HG03039 (cell line): ENCODE data around the gene TSR3.
"Not testable (repeated sequence)": the region's sequence is repeated elsewhere in the genome, so short reads cannot be mapped to it uniquely, and the experiment has no call there.

Experiments
- ATAC-seq: cut with Tn5 transposase; IDR thresholded peaks from one replicate; pipeline ENCODE4 v1.9.1; 2021; ENCODE audit warnings: mild to moderate bottlenecking, moderate library complexity; ENCODE audit not compliant: unreplicated experiment

Gene TSR3

GRCh38 chr16:1338855-1339675, 12.6 kb downstream of the TSR3 start:
- no peak for ATAC-seq

DNA sequence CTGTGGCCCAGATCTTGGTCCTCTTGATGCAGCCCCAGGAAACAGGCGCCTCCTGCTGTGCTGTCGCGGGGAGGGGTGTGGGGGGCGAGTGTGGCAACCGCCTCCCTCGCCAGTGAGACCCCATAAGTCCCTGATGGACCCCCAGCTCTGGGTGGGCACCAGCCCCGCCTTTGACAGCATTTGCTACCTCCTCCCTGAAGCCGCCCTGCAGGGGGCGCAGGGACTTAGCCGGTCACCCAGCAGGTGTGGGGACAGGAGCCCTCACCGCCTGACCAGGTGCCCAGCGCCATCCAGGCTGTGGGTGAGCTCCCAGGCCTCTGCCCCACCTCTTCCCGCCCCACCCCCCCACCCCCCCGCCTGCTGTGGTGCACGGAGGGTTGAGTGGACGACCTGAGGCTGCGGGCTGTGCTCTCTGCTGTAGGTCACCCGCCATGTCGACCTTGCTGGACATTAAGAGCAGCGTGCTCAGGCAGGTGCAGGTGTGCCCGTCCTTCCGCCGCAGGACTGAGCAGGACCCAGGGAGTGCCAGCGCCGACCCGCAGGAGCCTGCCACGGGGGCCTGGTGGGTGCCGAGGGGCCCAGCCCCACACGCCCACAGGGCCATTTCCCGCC, 13.5 kb downstream of the TSR3 start:
- no peak for ATAC-seq

DNA sequence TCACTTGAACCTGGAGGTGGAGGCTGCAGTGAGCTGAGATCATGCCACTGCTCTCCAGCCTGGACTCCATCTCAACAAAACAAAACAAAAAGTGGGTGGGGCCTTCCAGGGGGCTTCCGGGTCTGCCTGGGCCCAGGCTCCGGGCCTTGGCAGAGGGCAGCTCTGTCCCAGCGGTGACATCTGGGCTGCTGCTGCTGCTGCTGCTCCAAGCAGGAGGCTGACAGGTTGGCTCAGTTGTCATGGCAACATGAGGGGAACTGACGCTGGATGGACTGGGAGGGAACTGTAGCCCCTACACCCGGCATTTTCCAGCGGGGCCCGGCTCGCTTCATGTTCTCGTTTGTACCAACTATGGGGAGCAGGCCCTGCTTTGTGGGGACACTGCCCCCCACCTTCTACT, 14.2 kb downstream of the TSR3 start:
- ATAC-seq = no peak

- no peak for ATAC-seq
Observed at GRCh38 chr16:1336619-1337018, 15.1 kb downstream of the TSR3 start.

- ATAC-seq = no peak
Observed at GRCh38 chr16:1335996-1336395, 15.7 kb downstream of the TSR3 start.

- no peak for ATAC-seq
Observed at GRCh38 chr16:1335211-1335971, 16.3 kb downstream of the TSR3 start.

DNA sequence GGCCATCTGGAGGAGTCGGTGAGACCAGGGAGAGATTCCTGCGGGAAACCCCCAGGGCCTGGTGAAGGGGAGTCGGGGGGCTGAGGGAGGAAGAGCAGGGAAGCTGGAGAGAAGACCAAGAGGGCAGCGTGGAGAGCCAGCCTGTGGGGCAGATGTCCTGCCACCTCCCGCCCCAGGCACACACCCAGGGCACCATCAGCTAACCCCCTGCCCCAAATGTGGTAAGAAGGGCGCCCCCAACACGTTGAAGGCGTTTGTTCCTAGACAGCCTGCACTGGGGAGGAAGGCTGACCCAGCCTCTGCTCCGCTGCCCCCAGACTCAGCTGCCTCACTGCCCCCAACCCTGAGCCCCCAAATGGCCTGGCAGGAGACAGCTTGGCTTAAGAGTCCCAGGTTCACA, 16.9 kb downstream of the TSR3 start:
- no peak for ATAC-seq

- no peak for ATAC-seq
Observed at GRCh38 chr16:1333854-1334700, 17.6 kb downstream of the TSR3 start.

GRCh38 chr16:1333149-1333812, 18.4 kb downstream of the TSR3 start, which contains the start of gene BAIAP3:
TSS of gene BAIAP3 (plus strand) at chr16:1333645. CDS start at chr16:1338550, 4,905 bp downstream.
- no peak for ATAC-seq

- no peak for ATAC-seq
Observed at GRCh38 chr16:1332618-1333148, 19.0 kb downstream of the TSR3 start.

DNA sequence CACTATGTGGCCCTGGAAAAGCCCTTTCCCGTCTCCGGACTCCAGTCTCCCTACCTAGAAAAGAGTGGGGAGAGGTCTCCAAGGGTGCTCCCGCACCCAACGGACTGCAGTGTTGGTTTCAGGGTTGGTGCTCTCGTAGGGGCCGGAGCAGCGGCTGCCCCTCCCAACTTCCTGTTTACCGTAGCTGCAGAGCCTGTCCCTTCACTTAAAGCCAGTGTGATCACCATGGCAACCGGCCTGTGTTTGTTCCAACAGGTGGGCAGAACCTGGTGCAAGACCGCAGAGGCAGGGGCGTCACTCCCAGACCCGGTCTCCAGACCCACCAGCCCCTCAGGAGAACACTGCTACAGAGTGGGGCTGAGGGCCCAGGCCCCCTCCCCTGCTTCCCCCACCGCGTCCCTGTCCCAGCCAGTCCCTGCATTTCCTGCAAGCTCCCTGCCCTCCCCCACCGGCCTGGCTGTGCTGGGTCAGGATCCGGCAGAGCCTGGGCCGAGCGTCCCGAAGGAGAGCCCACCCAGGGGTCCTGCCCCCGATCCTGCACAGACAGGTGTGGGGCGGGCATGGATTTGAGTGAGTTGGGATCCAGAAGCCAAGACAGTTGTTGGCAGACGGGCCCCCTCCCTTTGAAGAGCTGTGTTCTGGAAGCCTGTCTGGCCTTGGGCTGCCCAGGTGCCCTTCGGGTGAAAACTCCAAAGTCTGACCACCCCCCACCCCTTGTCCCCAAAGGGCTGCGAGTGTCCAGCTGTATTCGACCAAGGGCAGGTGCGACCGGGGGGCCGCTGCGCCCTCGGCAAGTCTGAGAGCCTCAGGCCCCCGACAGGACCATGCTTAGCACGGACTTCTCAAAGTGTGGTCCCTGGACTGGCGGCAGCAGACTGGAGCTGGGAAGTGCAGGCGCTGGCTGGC, 19.7 kb downstream of the TSR3 start:
- ATAC-seq = no peak

- no peak for ATAC-seq
Observed at GRCh38 chr16:1330931-1331711, 20.6 kb downstream of the TSR3 start.

GRCh38 chr16:1330260-1330914, 21.3 kb downstream of the TSR3 start:
- no peak for ATAC-seq

DNA sequence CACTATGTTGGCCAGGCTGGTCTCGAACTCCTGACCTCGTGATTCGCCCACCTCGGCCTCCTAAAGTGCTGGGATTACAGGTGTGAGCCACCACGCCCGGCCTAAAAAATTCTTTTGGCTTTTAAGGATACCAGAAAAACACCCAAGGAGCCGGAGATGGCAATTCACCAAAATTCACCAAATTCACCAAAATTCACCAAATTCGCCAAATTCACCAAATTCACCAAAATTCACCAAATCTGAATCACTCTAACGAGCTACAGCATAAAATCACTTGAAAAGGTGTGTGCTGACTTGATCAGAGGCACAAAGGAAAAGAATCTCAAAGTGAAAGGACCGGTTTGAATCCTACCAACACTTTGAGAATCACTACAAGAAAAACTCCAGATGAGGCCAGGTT, 22.7 kb downstream of the TSR3 start:
- not testable (repeated sequence) for ATAC-seq

DNA sequence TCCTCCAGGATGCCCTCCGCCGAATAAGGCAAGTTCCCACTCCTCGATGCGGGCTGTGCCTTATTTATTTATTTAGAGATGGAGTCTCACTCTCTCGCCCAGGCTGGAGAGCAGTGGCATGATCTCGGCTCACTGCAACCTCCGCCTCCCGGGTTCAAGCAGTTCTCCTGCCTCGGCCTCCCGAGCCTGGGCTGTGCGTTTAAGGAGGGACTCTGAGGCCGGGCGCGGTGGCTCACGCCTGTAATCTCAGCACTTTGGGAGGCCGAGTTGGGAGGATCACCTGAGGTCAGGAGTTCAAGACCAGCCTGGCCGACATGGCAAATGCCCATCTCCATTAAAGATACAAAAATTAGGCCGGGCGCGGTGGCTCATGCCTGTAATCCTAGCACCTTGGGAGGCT, 23.5 kb downstream of the TSR3 start:
- not testable (repeated sequence) for ATAC-seq

DNA sequence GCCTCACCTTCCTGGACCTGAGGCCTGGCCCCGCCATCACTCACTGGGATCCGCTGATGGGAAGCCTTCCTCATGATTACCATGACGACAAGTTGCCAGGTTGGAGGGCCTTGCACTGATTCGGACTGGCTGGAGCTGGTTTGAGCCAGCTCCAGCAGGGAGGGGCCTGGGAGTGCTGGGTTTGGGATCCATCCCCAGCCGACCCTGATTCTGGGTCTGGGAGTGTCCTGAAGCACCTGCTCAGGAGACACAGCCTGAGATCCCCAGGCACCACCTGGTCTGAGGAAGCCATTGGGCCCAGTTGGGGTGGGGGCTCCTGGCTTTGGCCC, 24.1 kb downstream of the TSR3 start:
- ATAC-seq = no peak

- no peak for ATAC-seq
Observed at GRCh38 chr16:1326946-1327618, 24.6 kb downstream of the TSR3 start.
